CD4-positive, alpha-beta T cell (primary cell): Measurements from ENCODE around the gene INTS6. TPM values are rescaled to one million over a fixed set of nuclear protein-coding genes. Genes with fewer than 3 reads are reported as not detected.

Experiments used
- ATAC-seq: fragments of 200-7000 bp; cut with Tn5 transposase; one replicate; pipeline ENCODE4 v1.10.0; 2022; ENCODE audit warnings: mild to moderate bottlenecking; ENCODE audit not compliant: poor library complexity
- CTCF ChIA-PET: fragments of 350-600 bp; sonication (Branson Sonifier 250); formaldehyde crosslinking; loops from one replicate; lab custom pipeline; 2021; ENCODE audit warnings: antibody characterized with exemption, inconsistent platforms; lab: Charles Lee
- POLR2A ChIA-PET: fragments of 350-600 bp; sonication (Branson Sonifier 250); formaldehyde crosslinking; loops from one replicate; lab custom pipeline; 2021; ENCODE audit warnings: antibody characterized with exemption, inconsistent platforms; lab: Charles Lee
- DNase-seq, 14 experiments: peaks; one replicate each; pipeline ENCODE4 v3.0.0-alpha.2; 2013 to 2020; ENCODE audit warnings: mixed read lengths in 2 of 14
- H3K27ac ChIP-seq, 2 donors: one replicate each; pipeline versions ENCODE4 v1.5.1 to v1.7.0; 2013; ENCODE audit warnings: low read length in 2 of 2, low read depth in 1 of 2, mild to moderate bottlenecking in 1 of 2
- H3K27me3 ChIP-seq, 2 experiments: 1 replicate in 1 of 2; 2 replicates in 1 of 2; pipeline versions ENCODE4 v1.6.1 to v1.7.0; 2013; ENCODE audit warnings: low read length in 2 of 2, control low read depth in 1 of 2, mild to moderate bottlenecking in 1 of 2, moderate library complexity in 1 of 2; ENCODE audit not compliant: insufficient read depth in 2 of 2, control insufficient read depth in 1 of 2
- H3K36me3 ChIP-seq: one replicate; pipeline ENCODE4 v1.6.1; 2013; ENCODE audit warnings: low read length, control low read depth; ENCODE audit not compliant: insufficient read depth
- H3K4me1 ChIP-seq: one replicate; pipeline ENCODE4 v1.6.1; 2013; ENCODE audit warnings: low read length, control low read depth; ENCODE audit not compliant: insufficient read depth
- H3K4me3 ChIP-seq: one replicate; pipeline ENCODE4 v1.5.1; 2013; ENCODE audit warnings: mild to moderate bottlenecking, low read length, moderate library complexity
- H3K9me3 ChIP-seq, 2 experiments: 1 replicate in 1 of 2; 2 replicates in 1 of 2; pipeline versions ENCODE4 v1.6.1 to v1.7.0; 2013; ENCODE audit warnings: low read length in 2 of 2, mild to moderate bottlenecking in 2 of 2, control low read depth in 1 of 2, moderate library complexity in 1 of 2; ENCODE audit not compliant: control insufficient read depth in 1 of 2, insufficient read depth in 1 of 2
- H3K27ac Mint-ChIP-seq: one replicate; pipeline ENCODE4 v1.8.0; 2020; ENCODE audit warnings: mixed read lengths
- H3K27me3 Mint-ChIP-seq: one replicate; pipeline ENCODE4 v1.8.0; 2021; ENCODE audit warnings: mixed read lengths
- H3K36me3 Mint-ChIP-seq: one replicate; pipeline ENCODE4 v1.8.0; 2021; ENCODE audit warnings: low read depth, mixed read lengths
- H3K4me1 Mint-ChIP-seq: one replicate; pipeline ENCODE4 v1.8.0; 2021; ENCODE audit warnings: low read depth, mixed read lengths
- H3K4me3 Mint-ChIP-seq: one replicate; pipeline ENCODE4 v1.8.0; 2020; ENCODE audit warnings: mild to moderate bottlenecking, mixed read lengths
- H3K9me3 Mint-ChIP-seq: one replicate; pipeline ENCODE4 v1.8.0; 2020; ENCODE audit warnings: mixed read lengths
- intact Hi-C, 2 experiments: fragments of 100-400 bp; cut with DNase I in 1 of 2; cut with micrococcal nuclease in 1 of 2; formaldehyde crosslinking; loops; one replicate each; pipeline versions ENCODE4 v1.15.1 to v1.9.0; 2023 to 2025; cut with DNase I, micrococcal nuclease
- total RNA-seq, 174 experiments: library from RNA in 2 of 174; stranded (reverse) in 2 of 174; gene quantifications; one replicate each; pipeline ENCODE4 v1.2.3 and lab custom pipeline; 2021 to 2026
- TF ChIP-seq, protein P1 (sequence below): fragments of 200-600 bp; IDR thresholded peaks from one replicate; pipeline ENCODE4 v1.8.0; 2022; ENCODE audit warnings: antibody characterized with exemption, mild to moderate bottlenecking

INTS6 gene
- total RNA-seq, 2 experiments from 2014 or later, result 40.8 to 45.8 TPM

DNA sequence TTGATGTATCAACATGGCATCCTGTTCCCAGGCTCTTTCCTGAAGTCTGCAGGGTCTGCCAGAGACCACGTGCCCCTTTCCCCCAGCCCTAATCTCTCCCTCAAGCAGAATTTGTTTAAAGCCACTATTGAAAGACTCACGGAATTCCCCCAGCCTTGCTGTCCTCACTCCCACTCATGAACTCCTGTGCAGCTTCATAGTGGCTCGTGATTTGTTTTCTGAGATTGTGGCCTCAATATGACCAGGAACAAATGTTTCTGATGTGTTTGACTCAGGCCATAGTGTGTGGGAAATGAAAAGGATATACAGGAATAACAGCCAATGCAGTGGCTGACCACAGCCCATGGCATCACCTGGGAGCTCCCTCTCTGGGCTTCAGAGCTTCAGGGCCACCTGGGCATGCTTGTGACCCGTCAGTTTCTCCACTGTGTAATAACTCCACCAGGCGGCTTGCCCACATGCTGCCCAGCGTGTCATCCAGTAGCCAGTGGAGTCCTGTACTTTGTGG is 121.4 kb downstream of the INTS6 start:
- Histone ChIP-seq H3K27me3 (no peaks in the 10 kb centered on the region), H3K36me3 (no peaks in the 10 kb centered on the region), H3K9me3 (no peaks in the 10 kb centered on the region), H3K4me3 (no peak overlapping the region), H3K4me1 (peaks cover 6% of the 10 kb centered on the region), H3K27ac (no peak overlapping the region)
- no peaks in the 10 kb centered on the region for H3K36me3 Mint-ChIP-seq
- TF ChIP-seq, protein P1, sequence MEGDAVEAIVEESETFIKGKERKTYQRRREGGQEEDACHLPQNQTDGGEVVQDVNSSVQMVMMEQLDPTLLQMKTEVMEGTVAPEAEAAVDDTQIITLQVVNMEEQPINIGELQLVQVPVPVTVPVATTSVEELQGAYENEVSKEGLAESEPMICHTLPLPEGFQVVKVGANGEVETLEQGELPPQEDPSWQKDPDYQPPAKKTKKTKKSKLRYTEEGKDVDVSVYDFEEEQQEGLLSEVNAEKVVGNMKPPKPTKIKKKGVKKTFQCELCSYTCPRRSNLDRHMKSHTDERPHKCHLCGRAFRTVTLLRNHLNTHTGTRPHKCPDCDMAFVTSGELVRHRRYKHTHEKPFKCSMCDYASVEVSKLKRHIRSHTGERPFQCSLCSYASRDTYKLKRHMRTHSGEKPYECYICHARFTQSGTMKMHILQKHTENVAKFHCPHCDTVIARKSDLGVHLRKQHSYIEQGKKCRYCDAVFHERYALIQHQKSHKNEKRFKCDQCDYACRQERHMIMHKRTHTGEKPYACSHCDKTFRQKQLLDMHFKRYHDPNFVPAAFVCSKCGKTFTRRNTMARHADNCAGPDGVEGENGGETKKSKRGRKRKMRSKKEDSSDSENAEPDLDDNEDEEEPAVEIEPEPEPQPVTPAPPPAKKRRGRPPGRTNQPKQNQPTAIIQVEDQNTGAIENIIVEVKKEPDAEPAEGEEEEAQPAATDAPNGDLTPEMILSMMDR, result no peak
- ChIA-PET POLR2A (no interaction called here), CTCF (no interaction called here)
- H3K27ac Mint-ChIP-seq, result no peak overlapping the region
- no peak for ATAC-seq
- intact Hi-C loops, result no loop called here
- H3K9me3 Mint-ChIP-seq, result no peaks in the 10 kb centered on the region
- no peaks in the 10 kb centered on the region for H3K27me3 Mint-ChIP-seq
- H3K4me3 Mint-ChIP-seq, result no peak overlapping the region
- H3K4me1 Mint-ChIP-seq, result peaks cover 20% of the 10 kb centered on the region
- DNase-seq, result no peak

- Mint-ChIP-seq H3K27ac (no peak overlapping the region), H3K9me3 (no peaks in the 10 kb centered on the region), H3K4me3 (no peak overlapping the region), H3K4me1 (peaks cover 20% of the 10 kb centered on the region), H3K36me3 (no peaks in the 10 kb centered on the region), H3K27me3 (no peaks in the 10 kb centered on the region)
- H3K27me3 ChIP-seq, result no peaks in the 10 kb centered on the region
- no peak overlapping the region for H3K4me3 ChIP-seq
- intact Hi-C loops, result no loop called here
- ChIA-PET POLR2A (no interaction called here), CTCF (no interaction called here)
- ATAC-seq (no peak), DNase-seq (peak in 2 of 14 experiments; percentile 3 to 9)
- TF ChIP-seq, protein P1, result no peak
- H3K4me1 ChIP-seq, result peaks cover 6% of the 10 kb centered on the region
- H3K36me3 ChIP-seq, result no peaks in the 10 kb centered on the region
- no peaks in the 10 kb centered on the region for H3K9me3 ChIP-seq
- no peak overlapping the region for H3K27ac ChIP-seq
Observed at GRCh38 chr13:51330791-51331190, 122.0 kb downstream of the INTS6 start.

DNA sequence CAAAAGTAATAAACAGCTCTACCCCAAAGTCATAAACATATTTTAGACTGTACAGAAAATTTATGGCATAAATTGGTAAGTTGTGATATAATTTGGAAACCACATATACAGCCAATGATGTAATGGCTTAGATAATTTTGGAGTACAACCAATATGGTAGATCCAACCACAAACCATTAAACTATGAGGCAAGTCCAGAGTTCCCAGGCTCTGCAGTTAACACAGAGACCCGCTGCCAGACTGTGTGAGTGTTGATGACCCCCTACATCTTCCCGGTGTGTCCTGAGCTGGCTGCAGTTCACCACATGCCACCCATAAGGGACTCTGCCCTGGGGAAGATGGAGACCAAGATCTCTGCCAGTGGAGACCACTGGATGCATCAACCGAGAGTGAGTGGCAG is 123.2 kb downstream of the INTS6 start:
- intact Hi-C loops, result no loop called here
- Mint-ChIP-seq H3K9me3 (no peaks in the 10 kb centered on the region), H3K4me1 (peaks cover 20% of the 10 kb centered on the region), H3K27me3 (no peaks in the 10 kb centered on the region), H3K4me3 (no peak overlapping the region), H3K27ac (no peak overlapping the region), H3K36me3 (no peaks in the 10 kb centered on the region)
- Histone ChIP-seq H3K27me3 (no peaks in the 10 kb centered on the region), H3K4me3 (no peak overlapping the region), H3K27ac (no peak overlapping the region), H3K36me3 (no peaks in the 10 kb centered on the region), H3K4me1 (peaks cover 6% of the 10 kb centered on the region), H3K9me3 (no peaks in the 10 kb centered on the region)
- ATAC-seq (no peak), DNase-seq (no peak)
- ChIA-PET CTCF (no interaction called here), POLR2A (no interaction called here)
- TF ChIP-seq, protein P1, result no peak
